WTC11 (cell line): ENCODE data around the gene SLC30A3. TPM values are rescaled to one million over a fixed set of nuclear protein-coding genes. Genes with fewer than 3 reads are reported as not detected.

Source experiments
- ATAC-seq: fragments of 200-7000 bp; cut with Tn5 transposase; 2 replicates; pipeline ENCODE4 v1.10.0; 2021; ENCODE audit warnings: mild to moderate bottlenecking, moderate library complexity
- CTCF ChIA-PET: fragments of 300-600 bp; sonication (Branson Sonifier 250); formaldehyde crosslinking; loops from one replicate; lab custom pipeline; 2021; ENCODE audit warnings: antibody characterized with exemption; lab: Charles Lee
- POLR2A ChIA-PET: fragments of 350-600 bp; sonication (Branson Sonifier 250); formaldehyde crosslinking; loops from one replicate; lab custom pipeline; 2021; ENCODE audit warnings: antibody characterized with exemption; lab: Charles Lee
- DNase-seq: peaks from one replicate; pipeline ENCODE4 v3.0.0; 2021; ENCODE audit warnings: low spot score
- H3K27ac Mint-ChIP-seq: 2 replicates; pipeline ENCODE4 v1.8.0; 2021; ENCODE audit warnings: mixed read lengths
- H3K27me3 Mint-ChIP-seq: 2 replicates; pipeline ENCODE4 v1.8.0; 2021; ENCODE audit warnings: low read depth, mild to moderate bottlenecking, moderate library complexity, mixed read lengths
- H3K36me3 Mint-ChIP-seq: 2 replicates; pipeline ENCODE4 v1.8.0; 2021; ENCODE audit warnings: mixed read lengths
- H3K4me1 Mint-ChIP-seq: 2 replicates; pipeline ENCODE4 v1.8.0; 2022; ENCODE audit warnings: mixed read lengths
- H3K4me3 Mint-ChIP-seq: 2 replicates; pipeline ENCODE4 v1.8.0; 2021; ENCODE audit warnings: mild to moderate bottlenecking, moderate library complexity, mixed read lengths
- H3K9me3 Mint-ChIP-seq: 2 replicates; pipeline ENCODE4 v1.8.0; 2021; ENCODE audit warnings: mixed read lengths
- AR ChIP-seq: fragments of 250-450 bp; sonication (Bioruptor Pico); IDR thresholded peaks from 2 replicates; pipeline ENCODE4 v1.9.0; 2021; ENCODE audit warnings: mild to moderate bottlenecking
- ATF2 ChIP-seq: sonication (generic); formaldehyde crosslinking; IDR thresholded peaks from 2 replicates; pipeline ENCODE4 v1.8.1; 2022; ENCODE audit warnings: low read depth, missing genetic modification reagents, borderline replicate concordance
- CDX4 ChIP-seq: fragments of 250-450 bp; sonication (Bioruptor Pico); IDR thresholded peaks from 2 replicates; pipeline ENCODE4 v1.9.0; 2021; ENCODE audit warnings: moderate library complexity, mild to moderate bottlenecking, inconsistent platforms, borderline replicate concordance
- E2F4 ChIP-seq: sonication (generic); formaldehyde crosslinking; IDR thresholded peaks from 2 replicates; pipeline ENCODE4 v1.8.1; 2022; ENCODE audit warnings: low read depth, mild to moderate bottlenecking, moderate library complexity, missing genetic modification reagents, borderline replicate concordance
- EMX1 ChIP-seq: fragments of 250-450 bp; sonication (Bioruptor Pico); IDR thresholded peaks from 2 replicates; pipeline ENCODE4 v1.8.0; 2021; ENCODE audit warnings: mild to moderate bottlenecking
- ERG ChIP-seq: fragments of 250-450 bp; sonication (Bioruptor Pico); IDR thresholded peaks from 2 replicates; pipeline ENCODE4 v1.8.0; 2021; ENCODE audit warnings: mild to moderate bottlenecking
- FOXJ3 ChIP-seq: sonication (generic); formaldehyde crosslinking; IDR thresholded peaks from 2 replicates; pipeline ENCODE4 v1.9.0; 2021; ENCODE audit warnings: missing genetic modification reagents, mild to moderate bottlenecking, borderline replicate concordance
- FOXP4 ChIP-seq: sonication (generic); formaldehyde crosslinking; IDR thresholded peaks from 2 replicates; pipeline ENCODE4 v1.8.0; 2022; ENCODE audit warnings: mild to moderate bottlenecking, missing genetic modification reagents
- KAT7 ChIP-seq: sonication (generic); formaldehyde crosslinking; IDR thresholded peaks from 2 replicates; pipeline ENCODE4 v1.8.1; 2023; ENCODE audit warnings: missing genetic modification reagents, mild to moderate bottlenecking, borderline replicate concordance
- MAX ChIP-seq: sonication (generic); formaldehyde crosslinking; IDR thresholded peaks from 2 replicates; pipeline ENCODE4 v1.8.0; 2022; ENCODE audit warnings: mild to moderate bottlenecking, missing genetic modification reagents
- MYBL2 ChIP-seq: sonication (generic); formaldehyde crosslinking; IDR thresholded peaks from 2 replicates; pipeline ENCODE4 v1.8.1; 2023; ENCODE audit warnings: mild to moderate bottlenecking, moderate library complexity, missing genetic modification reagents
- PRDM15 ChIP-seq: sonication (generic); formaldehyde crosslinking; IDR thresholded peaks from 2 replicates; pipeline ENCODE4 v1.8.0; 2022; ENCODE audit warnings: missing genetic modification reagents
- RORB ChIP-seq: fragments of 250-450 bp; sonication (Bioruptor Pico); IDR thresholded peaks from 2 replicates; pipeline ENCODE4 v1.9.0; 2021; ENCODE audit warnings: mild to moderate bottlenecking
- SMAD3 ChIP-seq: sonication (generic); formaldehyde crosslinking; IDR thresholded peaks from 2 replicates; pipeline ENCODE4 v1.8.0; 2022; ENCODE audit warnings: missing genetic modification reagents, mild to moderate bottlenecking, borderline replicate concordance
- TP53 ChIP-seq: sonication (generic); formaldehyde crosslinking; IDR thresholded peaks from 2 replicates; pipeline ENCODE4 v1.8.1; 2023; ENCODE audit warnings: mild to moderate bottlenecking, missing genetic modification reagents
- ZNF425 ChIP-seq: fragments of 250-450 bp; sonication (Bioruptor Pico); conservative IDR thresholded peaks from 2 replicates; pipeline ENCODE4 v1.9.0; 2021; ENCODE audit warnings: mild to moderate bottlenecking
- ZNF671 ChIP-seq: fragments of 250-450 bp; sonication (Bioruptor Pico); IDR thresholded peaks from 2 replicates; pipeline ENCODE4 v1.8.0; 2021; ENCODE audit warnings: mild to moderate bottlenecking
- total RNA-seq: library from RNA; stranded (reverse); gene quantifications from 3 replicates; pipeline ENCODE4 v1.2.3, GENCODE V29; 2021

Gene SLC30A3
- total RNA-seq, 1 experiment from 2014 or later, result 8.9 TPM

GRCh38 chr2:27264753-27265535, 2.1 kb upstream of the SLC30A3 start:
- ATAC-seq (peak; percentile 57), DNase-seq (peak; percentile 86)
- peaks cover 27% of the 10 kb centered on the region for H3K27me3 Mint-ChIP-seq
- peaks cover 5% of the 10 kb centered on the region for H3K9me3 Mint-ChIP-seq
- ChIA-PET CTCF (interaction anchor here (0.7 to 7.7 kb wide), 13 partner anchors 8 to 131 kb away, joined by 3 to 124 read pairs (median 6); partner anchors contain the start of genes DNAJC5G, EIF2B4, PREB and TRIM54), POLR2A (interaction anchor here (0.6 kb wide), 1 partner anchor 12 kb away, joined by 11 read pairs; no protein-coding TSS in a partner anchor)
- H3K4me1 Mint-ChIP-seq, result peaks cover 26% of the 10 kb centered on the region
- peak overlapping the region; percentile 93 for H3K4me3 Mint-ChIP-seq
- H3K27ac Mint-ChIP-seq, result no peak overlapping the region
- H3K36me3 Mint-ChIP-seq, result no peaks in the 10 kb centered on the region
- TF ChIP-seq KAT7 (peak; percentile 85; the same call in 1 of the 2 replicates), EMX1 (CRISPR knock-in tag) (no peak), RORB (CRISPR knock-in tag) (no peak), E2F4 (no peak), TP53 (no peak), MAX (CRISPR knock-in tag) (peak; percentile 98), CDX4 (CRISPR knock-in tag) (no peak), PRDM15 (no peak), ATF2 (no peak), ZNF671 (CRISPR knock-in tag) (no peak), FOXJ3 (0 out of 2 replicates have a peak, but pooled peaks have one; percentile 29), MYBL2 (peak; percentile 97), ERG (CRISPR knock-in tag) (no peak), AR (CRISPR knock-in tag) (no peak), ZNF425 (CRISPR knock-in tag) (no peak), FOXP4 (CRISPR knock-in tag) (peak; percentile 97), SMAD3 (peak; percentile 78; the same call in 1 of the 2 replicates)
